Measurements from ENCODE around the gene TMTC2.

The TMTC2 gene

GRCh38 chr12:82857276-82857675 is 170.6 kb downstream of the TMTC2 start:
- DNase-seq = no peak

- DNase-seq = no peak
Observed at GRCh38 chr12:82857911-82858533, 171.3 kb downstream of the TMTC2 start.

DNA sequence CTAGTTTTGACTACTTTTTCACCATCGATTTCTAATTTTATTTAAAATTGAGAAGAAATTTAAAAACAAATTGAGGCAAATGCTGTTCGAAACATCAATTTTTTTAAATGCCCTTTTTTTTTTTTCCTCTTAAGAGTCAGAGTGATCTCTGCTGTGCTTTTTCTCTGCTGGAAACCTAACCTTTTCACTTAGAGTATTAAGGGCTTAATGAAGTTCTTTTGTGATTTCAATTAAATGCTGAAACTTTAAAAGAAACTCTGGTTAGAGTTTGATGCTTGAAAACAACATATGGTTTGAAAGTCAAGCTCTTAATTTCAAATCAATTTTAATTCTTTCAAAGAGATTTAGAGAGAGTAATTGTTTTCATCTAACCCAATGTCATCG is 171.8 kb downstream of the TMTC2 start:
- DNase-seq = no peak

- DNase-seq = no peak
Observed at GRCh38 chr12:82862069-82862841, 175.5 kb downstream of the TMTC2 start.

GRCh38 chr12:82862876-82863649 is 176.4 kb downstream of the TMTC2 start:
- no peak for DNase-seq

GRCh38 chr12:82866227-82866775 is 179.6 kb downstream of the TMTC2 start:
- no peak for DNase-seq

DNA sequence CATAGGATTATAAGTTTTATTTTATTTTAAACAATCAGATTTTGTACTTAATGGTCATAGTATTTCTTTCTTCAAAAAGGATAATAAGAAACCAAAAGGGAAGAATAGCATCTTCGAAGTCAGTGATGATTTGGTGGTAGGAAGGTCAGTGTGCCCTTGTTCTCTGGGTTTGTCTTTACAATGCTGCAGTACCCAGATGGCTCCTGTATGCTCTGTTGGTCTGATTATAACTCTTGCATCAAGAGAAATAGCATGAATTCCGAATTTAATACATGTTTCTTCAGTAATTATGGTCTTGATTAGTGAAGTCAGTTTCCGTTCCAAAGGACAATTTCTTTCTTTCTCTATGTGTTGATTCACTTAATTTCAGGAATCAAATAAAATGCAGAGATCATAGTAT is 180.2 kb downstream of the TMTC2 start:
- no peak for DNase-seq

GRCh38 chr12:82867762-82868500 is 181.2 kb downstream of the TMTC2 start:
- DNase-seq = no peak

DNA sequence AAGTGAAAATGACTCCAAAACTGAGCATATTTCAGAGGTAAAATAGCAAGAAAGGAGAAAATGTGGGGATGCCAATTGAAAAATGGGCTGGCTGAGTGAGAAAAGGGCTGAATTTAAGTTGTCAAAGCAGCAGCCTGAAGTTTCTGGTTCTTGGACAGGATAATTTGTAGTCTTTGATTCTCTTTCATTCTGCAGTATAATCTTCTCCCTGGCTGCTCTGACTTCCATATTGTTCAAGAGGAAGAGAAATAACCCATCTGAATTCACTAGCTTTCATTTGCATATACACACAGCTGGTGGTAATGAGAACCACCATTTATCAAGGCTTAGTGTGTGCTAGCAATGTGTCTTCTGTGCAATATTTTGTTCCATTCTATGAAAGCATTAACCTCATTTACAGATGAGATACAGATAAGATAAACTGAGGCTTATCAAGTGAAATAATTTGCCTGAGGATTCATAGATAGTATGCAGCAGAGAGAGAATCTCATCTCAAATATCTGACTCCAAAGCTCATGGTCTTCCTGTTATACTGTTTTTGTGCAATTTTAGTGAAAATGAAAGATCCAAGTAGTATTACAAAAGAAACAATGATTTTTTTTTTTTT is 184.2 kb downstream of the TMTC2 start:
- no peak for DNase-seq

- DNase-seq = no peak
Observed at GRCh38 chr12:82872088-82872487, 185.4 kb downstream of the TMTC2 start.

- no peak for DNase-seq
Observed at GRCh38 chr12:82873309-82873708, 186.6 kb downstream of the TMTC2 start.

DNA sequence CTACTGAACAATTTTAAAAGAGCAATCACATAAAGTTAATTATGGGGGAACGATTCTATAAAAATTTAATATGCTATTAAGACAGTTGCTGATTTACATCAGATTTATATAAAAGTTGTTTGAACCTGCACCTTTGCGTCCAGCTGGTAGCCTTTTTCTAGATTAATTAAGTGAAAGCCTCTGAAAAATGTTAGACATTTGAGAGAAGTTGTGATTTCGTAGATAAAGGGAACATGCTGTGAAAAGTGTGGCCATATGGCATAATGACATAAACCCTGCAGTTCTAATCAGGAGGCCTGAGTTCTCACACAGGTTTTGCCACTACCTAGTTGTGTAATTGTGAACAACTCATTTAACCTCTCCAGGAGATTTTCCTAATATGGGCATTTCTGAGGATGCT is 187.2 kb downstream of the TMTC2 start:
- DNase-seq = no peak

DNA sequence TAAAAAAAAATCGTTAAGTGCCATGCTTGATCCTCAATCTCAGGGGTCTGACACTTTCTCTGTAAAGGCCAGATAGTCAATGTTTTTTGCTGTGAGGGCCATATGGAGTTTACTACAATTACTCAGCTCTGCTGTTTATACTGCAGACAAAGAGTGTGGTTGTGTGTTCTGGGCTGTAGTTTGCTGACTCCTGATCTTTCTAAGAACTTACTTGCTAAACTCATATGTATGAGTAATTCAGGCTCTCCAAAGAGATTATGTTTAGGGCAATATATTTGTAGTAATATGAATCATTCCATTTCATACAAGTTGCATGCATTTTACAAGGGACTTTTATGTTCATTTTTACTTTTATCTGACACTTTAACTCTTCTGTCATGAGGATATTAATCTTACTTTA is 188.2 kb downstream of the TMTC2 start:
- DNase-seq = no peak

GRCh38 chr12:82876075-82876474 is 189.4 kb downstream of the TMTC2 start:
- no peak for DNase-seq

DNA sequence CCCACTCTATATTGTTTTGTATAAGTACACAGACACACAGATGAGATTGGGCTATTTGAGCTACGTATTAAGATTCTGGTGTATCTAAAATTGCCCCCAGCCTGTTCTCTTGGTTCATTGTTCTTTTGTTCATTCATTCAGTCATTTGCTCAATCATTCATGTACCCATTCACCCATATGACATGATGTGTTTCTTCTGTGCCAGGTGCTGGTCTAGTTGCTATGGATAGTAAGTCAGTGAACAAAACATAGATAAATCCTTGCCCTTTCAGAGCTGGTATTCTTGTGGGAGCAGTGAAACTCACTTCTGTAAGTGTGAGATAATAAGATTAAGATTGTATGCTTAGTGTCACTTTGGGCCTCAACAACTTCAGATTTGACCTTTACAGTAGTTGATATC is 191.3 kb downstream of the TMTC2 start:
- no peak for DNase-seq

- no peak for DNase-seq
Observed at GRCh38 chr12:82880442-82880901, 193.8 kb downstream of the TMTC2 start.

DNA sequence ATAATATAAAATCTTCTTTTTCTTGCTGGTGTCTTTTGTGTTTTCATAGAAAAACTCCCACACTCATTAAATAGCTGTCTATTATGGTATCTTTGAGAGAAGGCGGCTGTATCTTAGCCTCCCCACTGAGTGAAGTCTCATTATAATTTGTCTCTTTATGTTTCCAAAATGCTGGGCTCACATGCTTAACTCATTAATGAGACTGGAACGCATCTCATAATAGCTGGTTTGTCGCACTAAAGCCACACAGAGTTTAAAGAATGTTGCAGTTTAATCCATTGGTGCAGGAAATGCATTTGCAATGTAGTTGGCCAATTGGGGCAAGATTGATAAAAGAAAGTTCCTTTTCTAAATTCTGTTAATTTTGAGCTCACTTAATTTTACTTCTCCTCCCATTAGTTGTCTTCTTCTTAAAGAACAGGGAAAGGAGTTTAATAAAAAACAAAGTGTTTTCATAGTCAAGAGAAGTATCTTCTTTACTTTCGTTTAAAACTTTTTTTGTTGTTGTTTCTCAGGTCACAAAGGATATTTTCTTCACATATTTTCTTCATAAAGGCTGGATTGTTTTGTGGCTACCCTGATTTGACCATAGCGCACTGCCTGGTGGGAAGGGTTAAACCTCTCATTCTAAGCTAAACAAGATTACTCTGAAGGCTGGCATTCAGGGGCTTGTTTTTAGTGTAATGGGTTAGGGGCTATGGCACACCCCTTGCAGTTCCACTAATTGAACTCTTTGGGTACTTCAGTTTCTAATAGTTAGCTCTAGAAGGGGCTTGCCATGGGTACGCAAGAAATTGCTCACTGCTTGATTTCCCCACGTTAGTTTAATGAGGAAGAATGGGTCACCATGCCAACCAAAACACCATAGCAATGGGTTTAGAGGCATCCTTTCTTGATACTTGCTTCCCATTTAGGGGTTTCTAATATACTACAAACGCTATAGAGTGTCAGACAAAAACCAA is 197.0 kb downstream of the TMTC2 start:
- no peak for DNase-seq

GRCh38 chr12:82886671-82887340 is 200.1 kb downstream of the TMTC2 start:
- DNase-seq = no peak

GRCh38 chr12:82893896-82894295 is 207.2 kb downstream of the TMTC2 start:
- DNase-seq = no peak

GRCh38 chr12:82896277-82896676 is 209.6 kb downstream of the TMTC2 start:
- no peak for DNase-seq

DNA sequence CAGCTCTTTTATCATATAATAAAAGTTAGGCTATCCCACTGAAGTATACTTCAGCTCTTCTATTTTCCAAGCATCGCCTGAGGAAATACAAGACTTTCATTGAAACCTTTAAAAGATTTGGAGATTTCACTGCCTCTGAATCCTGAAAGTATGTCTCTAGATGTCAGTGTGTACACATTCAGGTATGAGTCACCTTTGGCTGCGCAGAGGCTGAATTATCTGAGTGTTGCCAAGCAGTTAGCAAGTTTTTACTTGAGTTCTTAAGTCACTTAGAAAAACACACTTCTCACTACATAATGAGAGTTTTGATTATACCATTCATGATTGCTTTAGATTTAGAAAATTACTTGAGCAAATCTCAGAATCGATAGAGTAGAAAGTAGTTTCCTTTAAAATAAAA is 210.3 kb downstream of the TMTC2 start:
- DNase-seq = no peak

All from KG1 (cell line).